ENCODE results near the gene SAMD13. TPM values are rescaled to one million over a fixed set of nuclear protein-coding genes. Genes with fewer than 3 reads are reported as not detected.

Gene SAMD13
- total RNA-seq, 1 experiment from 2014 or later = 0.61 TPM

DNA sequence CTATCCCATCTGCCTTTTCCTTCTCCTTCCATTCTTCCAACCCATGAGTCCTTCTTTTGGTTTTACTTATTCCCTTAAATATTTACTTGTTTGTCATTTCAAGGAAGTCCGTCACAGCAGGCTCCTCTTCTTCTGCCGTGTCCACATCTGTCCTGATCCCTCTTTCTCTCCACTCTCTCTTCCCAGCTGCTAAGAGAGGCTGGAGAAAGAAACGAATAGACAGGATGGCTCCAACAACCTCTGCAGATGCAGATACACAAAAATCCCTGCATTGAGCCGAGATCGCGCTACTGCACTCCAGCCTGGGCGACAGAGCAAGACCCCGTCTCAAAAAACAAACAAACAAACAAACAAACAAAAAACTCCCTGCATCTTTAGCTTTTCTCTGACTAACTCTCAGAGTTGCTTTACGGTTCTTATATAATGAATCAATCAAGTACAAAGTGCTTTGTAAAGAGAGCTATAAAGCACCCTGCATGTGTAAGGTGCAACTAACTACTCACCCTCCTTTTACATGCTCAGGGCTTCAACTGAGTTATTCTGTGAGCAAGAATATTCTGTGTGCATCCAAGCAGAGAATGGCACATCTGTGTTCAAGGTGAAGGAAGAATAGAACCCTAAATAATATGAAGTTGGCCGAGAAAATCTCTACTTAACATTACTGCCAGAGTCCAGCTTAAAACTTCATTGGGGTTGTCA, 3.8 kb upstream of the SAMD13 start:
- H3K79me2 ChIP-seq (ENCODE audit: insufficient read depth, low read length) = no peaks in the 10 kb centered on the region
- peaks cover 3 to 14% of the 10 kb centered on the region in 2 experiments; a peak in 4 of 5 replicates for H3K9me3 Mint-ChIP-seq
- H3K4ac ChIP-seq (ENCODE audit: low read depth, low read length) = no peak overlapping the region
- peak overlapping the region; percentile 84 to 87 for H3K4me3 Mint-ChIP-seq
- no peak overlapping the region for H4K8ac ChIP-seq (replicated peaks; ENCODE audit: insufficient read length, low read depth, low read length)
- H3K9me3 ChIP-seq (ENCODE audit: control insufficient read depth, low read depth, low read length) = no peaks in the 10 kb centered on the region
- H4K20me1 ChIP-seq (ENCODE audit: control insufficient read depth, insufficient read depth, insufficient read length) = no peaks in the 10 kb centered on the region
- H3K27me3 ChIP-seq (ENCODE audit: insufficient read depth, low read length) = no peaks in the 10 kb centered on the region
- H2BK15ac ChIP-seq (ENCODE audit: low read depth, low read length) = no peak overlapping the region
- H3K36me3 Mint-ChIP-seq (ENCODE audit: insufficient read depth in 1 of 3, low read depth in 3 of 3) = peaks cover 0 to 2% (median 0%) of the 10 kb centered on the region in 3 experiments; a peak in 3 of 7 replicates
- peaks cover 5% of the 10 kb centered on the region; the same call in 1 of the 2 replicates for H3K4me1 ChIP-seq (ENCODE audit: insufficient read depth, low read length)
- H2BK120ac ChIP-seq (ENCODE audit: low read depth, low read length, poor library complexity, severe bottlenecking) = no peak overlapping the region
- no peak overlapping the region for H3K14ac ChIP-seq (ENCODE audit: insufficient read depth, low read length)
- H3K27ac ChIP-seq (ENCODE audit: insufficient read length, low read depth, low read length) = no peak overlapping the region
- no peak overlapping the region for H2BK5ac ChIP-seq (ENCODE audit: insufficient read length, low read length)
- H3K4me1 Mint-ChIP-seq = peaks cover 29 to 35% of the 10 kb centered on the region in 2 experiments
- no peak overlapping the region for H2BK20ac ChIP-seq (ENCODE audit: low read depth, low read length, poor library complexity, severe bottlenecking)
- no peak overlapping the region for H4K91ac ChIP-seq (ENCODE audit: insufficient read length, low read depth, low read length)
- no peak for DNase-seq
- H3K18ac ChIP-seq (ENCODE audit: insufficient read length, low read depth, low read length) = no peak overlapping the region
- TF ChIP-seq, protein P1, sequence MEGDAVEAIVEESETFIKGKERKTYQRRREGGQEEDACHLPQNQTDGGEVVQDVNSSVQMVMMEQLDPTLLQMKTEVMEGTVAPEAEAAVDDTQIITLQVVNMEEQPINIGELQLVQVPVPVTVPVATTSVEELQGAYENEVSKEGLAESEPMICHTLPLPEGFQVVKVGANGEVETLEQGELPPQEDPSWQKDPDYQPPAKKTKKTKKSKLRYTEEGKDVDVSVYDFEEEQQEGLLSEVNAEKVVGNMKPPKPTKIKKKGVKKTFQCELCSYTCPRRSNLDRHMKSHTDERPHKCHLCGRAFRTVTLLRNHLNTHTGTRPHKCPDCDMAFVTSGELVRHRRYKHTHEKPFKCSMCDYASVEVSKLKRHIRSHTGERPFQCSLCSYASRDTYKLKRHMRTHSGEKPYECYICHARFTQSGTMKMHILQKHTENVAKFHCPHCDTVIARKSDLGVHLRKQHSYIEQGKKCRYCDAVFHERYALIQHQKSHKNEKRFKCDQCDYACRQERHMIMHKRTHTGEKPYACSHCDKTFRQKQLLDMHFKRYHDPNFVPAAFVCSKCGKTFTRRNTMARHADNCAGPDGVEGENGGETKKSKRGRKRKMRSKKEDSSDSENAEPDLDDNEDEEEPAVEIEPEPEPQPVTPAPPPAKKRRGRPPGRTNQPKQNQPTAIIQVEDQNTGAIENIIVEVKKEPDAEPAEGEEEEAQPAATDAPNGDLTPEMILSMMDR (conservative IDR thresholded peaks at IDR 0.05) = no peak
- no peak overlapping the region for H2BK12ac ChIP-seq (ENCODE audit: insufficient read length, low read depth, low read length)
- WGBS (ENCODE audit: extremely low coverage, insufficient read length, low lambda C conversion rate) = no CpG with 5 or more reads among the region's 10 CpGs
- H4K5ac ChIP-seq (ENCODE audit: insufficient read length, low read depth, low read length) = no peak overlapping the region
- H3K23me2 ChIP-seq (ENCODE audit: insufficient read length, low read depth, low read length, poor library complexity, severe bottlenecking) = peaks cover 9% of the 10 kb centered on the region
- peak overlapping the region; percentile 67 for H2AFZ ChIP-seq (ENCODE audit: low read length)
- H3K23ac ChIP-seq (ENCODE audit: insufficient read length, low read depth, low read length) = no peak overlapping the region
- H3K27me3 Mint-ChIP-seq (ENCODE audit: low read depth) = peaks cover 6% of the 10 kb centered on the region; the same call in 1 of the 2 replicates
- no peaks in the 10 kb centered on the region for H3K79me1 ChIP-seq (ENCODE audit: insufficient read depth, low read depth, low read length, poor library complexity, severe bottlenecking)
- no peak overlapping the region for H3K27ac Mint-ChIP-seq
- H3K56ac ChIP-seq (ENCODE audit: insufficient read length, low read depth, low read length) = no peak overlapping the region
- H3K9ac ChIP-seq (ENCODE audit: extremely low read depth, insufficient read length, low read length) = no peak overlapping the region
- peak overlapping the region; percentile 65 for H3K4me2 ChIP-seq (ENCODE audit: insufficient read depth, insufficient read length, low read length)
- H2AK5ac ChIP-seq (ENCODE audit: insufficient read length, low read length) = no peak overlapping the region
- H3T11ph ChIP-seq (ENCODE audit: low read length) = no peak overlapping the region
